Measurements from ENCODE around the gene NFIC.
"Not testable (repeated sequence)": the region's sequence is repeated elsewhere in the genome, so short reads cannot be mapped to it uniquely, and the experiment has no call there.

GRCh38 chr19:3376091-3376455, 9.7 kb downstream of the NFIC start:
- TF ChIP-seq CTCF, POLR2A (IDR thresholded peaks at IDR 0.05): not testable (repeated sequence)
